ELR (cell line): ENCODE results near the gene MEP1A.

Experiments
- DNase-seq: peaks from one replicate; pipeline ENCODE4 v3.0.0-alpha.2; 2015; ENCODE audit warnings: low read depth

The MEP1A gene

DNA sequence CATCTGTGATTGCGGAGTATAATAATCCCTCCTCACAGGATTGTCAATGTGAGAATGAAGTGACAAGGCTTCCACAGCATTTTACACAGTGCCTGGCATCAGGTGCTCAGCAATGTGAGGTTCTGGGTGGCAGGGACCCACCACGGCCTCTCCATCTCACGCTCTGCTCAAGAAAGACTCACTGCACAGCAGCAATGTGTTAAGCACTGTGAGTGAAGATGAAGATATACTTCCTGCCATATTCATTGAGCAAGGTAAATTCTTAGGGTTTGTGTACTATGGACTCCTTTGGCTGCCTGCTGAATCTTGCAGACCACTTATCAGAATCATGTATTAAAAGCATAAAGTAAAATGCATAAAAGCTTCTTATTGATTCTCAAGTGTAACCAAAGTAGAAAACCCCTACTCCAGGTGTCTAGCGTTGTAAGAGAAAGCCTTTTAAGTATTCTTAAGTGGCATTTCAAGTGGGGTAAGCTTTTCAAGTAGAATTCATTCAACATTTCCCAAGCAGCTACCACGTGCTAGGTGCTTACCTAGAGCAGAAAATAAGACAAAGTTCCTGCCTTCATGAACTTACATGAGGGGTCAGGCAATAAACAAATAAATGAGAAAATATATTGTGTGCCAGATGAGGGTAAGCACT lies 17.0 kb upstream of the MEP1A start:
- no peak for DNase-seq

GRCh38 chr6:46777476-46778346 lies 15.5 kb upstream of the MEP1A start:
- DNase-seq = no peak

DNA sequence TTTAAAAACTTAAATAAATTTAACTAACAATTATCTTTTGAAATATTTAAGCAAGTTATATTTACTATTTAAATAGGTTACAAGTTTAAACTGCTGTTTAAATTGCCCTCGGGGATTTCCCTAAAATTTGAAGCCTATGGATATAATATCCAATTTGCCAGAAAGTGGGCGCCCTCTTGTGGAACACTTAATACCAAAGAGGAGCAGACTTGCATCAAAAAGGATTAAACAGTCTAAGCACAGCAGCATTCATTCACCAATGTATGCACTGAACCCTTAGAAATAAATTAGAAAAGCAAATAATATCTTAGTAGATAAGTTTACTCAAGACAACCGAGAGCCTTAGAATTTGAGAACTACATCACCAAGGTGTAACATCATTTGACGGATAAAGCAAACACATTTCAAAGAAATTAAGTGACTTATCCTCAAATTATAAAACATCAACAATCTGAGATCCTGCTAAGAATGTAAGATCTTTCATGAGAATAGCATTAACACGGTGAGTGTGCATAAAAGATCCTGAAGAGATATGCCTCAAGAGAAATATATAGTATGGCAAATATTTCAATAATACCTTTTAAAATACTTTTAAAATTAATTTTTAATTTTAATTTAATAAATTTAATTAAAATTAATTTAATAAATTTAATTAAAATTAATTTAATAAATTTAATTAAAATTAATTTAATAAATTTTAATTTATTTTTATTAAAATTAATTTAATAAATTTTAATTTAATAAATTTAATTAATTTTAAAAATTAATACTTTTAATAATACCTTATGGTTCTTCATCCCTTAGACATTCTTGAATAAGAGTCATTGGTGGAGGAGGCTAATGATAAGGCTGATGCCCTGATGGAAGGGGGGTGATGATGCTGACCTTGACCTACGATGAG lies 11.5 kb upstream of the MEP1A start:
- DNase-seq = peak; percentile 80

DNA sequence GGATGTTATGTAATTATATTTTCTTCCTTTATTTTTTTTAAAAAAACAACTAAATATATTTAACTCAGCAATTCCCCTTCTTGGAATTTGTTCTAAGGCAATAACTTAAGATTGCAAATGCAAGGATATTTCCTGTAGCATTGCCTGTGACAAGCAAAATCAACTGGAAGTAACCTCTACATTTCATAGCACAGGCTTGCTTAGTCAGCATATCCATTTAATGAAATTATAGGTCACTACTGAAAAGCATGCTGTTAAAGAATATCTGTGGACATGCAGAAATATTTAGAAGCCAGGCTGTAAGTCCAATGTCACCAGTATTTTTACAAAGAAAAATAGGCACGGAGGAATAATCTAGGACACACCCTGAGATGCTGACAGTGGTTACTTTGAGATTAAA lies 8.7 kb upstream of the MEP1A start:
- no peak for DNase-seq

- DNase-seq = no peak
Observed at GRCh38 chr6:46787871-46788540, 5.2 kb upstream of the MEP1A start.

- DNase-seq = peak; percentile 27
Observed at GRCh38 chr6:46788791-46789190, 4.4 kb upstream of the MEP1A start.

DNA sequence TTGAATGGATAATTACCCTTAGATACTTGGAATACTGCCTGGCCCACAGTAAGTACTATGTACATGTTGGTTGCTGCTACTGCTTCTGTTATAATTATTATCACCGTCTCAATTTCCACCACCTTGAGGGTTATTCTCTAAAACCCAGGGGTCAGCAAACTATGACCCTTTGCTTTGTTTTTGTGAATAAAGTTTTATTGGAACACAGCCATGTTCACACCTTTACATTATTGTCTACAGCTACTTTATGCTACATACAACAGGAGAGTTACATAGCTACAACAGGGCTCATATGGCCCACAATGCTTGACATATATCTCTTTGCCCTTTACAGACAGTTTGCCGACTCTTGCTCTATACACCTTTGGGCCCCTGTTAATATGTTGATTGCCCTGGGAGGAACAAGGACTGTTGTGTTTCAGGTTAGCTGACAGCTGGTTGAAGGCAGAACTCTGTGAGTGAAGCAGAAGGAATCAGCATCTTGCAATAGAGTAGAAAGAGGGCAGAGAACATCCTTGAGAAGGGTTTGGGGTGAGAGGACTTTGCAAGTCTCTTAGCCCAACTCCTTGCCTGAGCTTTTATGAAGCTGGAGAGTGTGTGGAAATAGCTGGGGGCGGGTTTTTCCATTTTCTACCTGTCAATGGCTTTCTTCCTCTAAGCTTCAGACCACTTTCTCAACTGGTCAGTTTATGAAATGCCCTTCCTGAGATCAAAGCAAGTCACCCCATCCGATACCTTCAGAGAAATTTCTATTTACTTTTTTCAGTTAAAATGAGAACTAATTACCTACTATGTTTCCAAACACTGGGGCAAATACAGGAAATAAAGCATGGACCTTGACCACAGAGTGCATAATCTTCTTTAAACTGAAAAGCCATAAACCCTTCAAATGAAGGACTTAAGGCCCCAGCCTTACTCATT lies 3.5 kb upstream of the MEP1A start:
- no peak for DNase-seq

DNA sequence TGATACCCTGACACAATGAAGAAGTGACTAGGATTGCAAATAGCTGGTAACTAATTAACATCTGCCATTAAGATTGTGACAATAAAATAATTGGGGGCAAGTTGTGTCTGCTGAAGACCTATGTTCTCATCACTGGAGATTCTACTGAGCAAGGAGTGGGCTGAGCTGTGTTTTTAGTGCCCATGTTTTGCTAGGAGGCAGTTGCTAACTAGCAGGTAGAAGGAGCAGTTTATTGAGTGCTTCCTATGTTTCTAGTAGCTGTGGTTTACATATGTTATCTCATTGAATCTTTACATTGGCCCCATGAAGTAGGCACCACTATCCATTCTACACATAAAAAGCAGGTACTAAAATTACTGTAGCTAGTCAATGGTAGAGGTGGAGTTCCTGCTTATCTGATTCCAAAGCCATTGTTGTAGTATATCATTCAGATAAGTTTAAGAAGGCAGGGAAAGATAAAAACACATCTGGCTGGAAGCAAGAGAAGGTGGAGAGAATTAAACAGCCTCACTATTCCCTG lies 2.8 kb upstream of the MEP1A start:
- DNase-seq = no peak

GRCh38 chr6:46792635-46793034 lies 554 bp upstream of the MEP1A start:
- DNase-seq = no peak

DNA sequence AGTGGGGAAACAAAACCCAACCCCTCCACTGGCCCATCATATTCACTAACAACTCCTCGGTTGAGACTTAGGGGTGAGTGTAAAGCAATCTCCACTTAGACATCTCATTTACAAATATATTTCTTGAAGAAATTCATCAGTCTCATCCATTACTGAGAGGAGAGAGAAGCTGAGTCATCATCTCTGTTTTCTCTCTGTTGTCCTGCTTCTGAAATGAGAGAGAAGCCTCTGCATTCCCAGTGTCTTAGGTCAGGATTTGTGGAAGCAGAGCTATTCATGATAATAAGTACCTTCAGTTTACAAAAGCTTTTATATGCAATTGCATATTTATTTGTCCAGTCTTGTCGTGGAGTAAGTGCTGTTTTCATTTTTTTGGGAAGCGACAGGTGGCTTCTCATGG lies 879 bp downstream of the MEP1A start:
- peak; percentile 46 for DNase-seq

DNA sequence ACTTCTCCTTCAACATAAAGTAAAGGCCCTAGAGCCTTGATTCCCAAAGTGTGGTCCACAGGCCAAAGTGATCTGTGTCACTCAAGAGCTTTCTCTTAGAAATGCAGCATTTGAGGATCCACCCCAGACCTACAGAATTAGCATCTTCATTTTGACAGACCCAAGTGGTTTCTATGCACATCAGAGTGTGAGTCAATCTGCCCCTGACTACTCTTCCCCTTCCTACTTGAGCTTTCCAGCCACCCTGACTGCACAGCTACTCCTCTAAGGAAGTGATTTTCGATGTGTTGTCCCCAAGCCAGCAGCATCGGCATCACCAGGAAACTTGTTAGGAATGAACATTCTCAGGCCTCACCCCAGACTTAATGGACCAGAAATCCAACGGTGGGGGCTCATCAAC lies 2.6 kb downstream of the MEP1A start:
- DNase-seq = no peak

DNA sequence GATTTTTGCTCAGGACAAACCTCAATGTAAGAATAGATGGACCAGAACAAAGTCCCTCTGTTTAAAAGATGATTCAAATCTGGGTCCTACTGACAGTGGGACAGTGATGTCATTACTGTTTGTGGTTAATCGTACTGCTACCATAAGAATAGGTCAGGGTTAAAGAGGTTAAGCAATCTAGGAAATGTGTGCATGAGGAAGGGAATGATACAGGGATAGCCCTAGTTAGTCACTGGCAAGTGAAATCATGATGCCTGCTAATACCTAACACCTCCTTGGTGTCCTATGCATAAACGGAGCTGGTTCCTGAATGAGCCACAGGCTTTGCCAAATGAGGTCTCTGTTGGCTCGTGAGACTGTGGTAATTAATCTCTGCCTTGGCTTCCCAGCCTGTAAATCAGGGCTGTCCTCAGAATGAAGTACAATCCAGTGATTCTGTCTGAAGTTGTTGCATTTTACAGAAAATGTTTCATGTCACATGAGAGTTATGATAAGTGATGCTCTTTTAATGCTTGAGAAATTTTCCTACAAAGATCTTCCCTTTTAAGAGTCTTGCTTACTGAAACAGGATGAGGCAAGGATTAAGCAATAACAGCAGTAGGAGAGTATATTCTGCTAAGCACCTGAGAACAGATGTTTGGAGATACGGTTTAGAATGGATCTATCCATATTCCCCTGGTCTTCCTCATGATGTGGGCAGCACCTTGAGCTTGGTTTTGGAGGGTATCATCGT lies 3.8 kb downstream of the MEP1A start:
- peak; percentile 52 for DNase-seq

DNA sequence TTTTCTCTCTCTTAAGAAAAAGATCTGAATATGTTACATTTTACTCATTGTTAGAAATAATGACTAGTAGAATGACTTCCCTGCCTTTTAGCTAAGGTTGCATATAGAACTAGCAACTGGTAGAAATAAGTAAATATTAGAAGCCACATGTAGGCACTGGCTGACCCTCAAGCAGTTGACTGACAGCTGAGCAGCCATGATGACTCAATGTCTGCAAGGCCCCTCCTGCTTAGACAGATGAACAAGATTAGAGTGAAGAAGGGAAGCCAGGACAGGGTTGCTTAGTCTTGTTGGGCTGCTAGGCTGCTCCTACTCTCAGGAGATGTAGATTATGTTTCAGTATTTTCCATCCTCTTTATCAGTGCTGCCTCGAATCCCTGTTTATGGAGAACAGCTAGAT lies 6.5 kb downstream of the MEP1A start:
- no peak for DNase-seq

GRCh38 chr6:46808806-46809205 lies 15.6 kb downstream of the MEP1A start:
- no peak for DNase-seq

DNA sequence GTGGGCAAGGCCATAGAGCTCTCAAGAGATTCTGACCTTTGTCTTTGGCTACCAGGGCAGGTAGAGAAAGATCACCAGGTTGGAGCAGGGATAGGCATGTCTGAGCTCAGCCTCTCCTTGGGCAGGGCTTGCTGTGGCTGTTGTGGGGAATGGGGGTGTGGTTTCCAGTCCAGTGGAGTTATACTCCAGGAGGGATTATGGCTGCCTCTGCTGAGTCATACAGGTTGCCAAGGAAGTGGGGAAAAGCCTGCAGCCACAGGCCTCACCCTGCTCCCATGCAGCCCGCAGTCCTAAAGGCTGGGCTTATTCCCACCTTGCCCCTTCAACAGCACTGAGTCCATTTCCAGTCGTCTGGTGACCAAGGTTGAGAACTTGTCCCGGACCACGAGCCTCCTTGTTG lies 21.9 kb downstream of the MEP1A start:
- peak; percentile 29 for DNase-seq

DNA sequence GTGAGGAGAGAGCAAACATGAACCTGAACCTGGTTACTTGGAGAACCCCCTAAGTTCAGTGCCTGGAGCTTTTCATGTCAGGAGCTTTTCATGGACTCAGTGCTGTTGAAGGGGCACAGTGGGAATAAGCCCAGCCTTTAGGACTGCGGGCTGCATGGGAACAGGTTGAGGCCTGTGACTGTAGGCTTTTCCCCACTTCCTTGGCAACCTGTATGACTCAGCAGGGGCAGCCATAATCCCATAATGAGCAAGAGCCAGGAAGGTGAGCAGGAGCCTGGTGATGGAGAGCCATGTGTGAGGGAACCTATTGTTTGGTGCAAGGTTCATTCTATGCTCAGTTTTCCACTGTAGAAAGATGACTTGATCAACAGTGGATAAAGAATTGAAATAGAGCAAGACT lies 23.4 kb downstream of the MEP1A start:
- DNase-seq = no peak

DNA sequence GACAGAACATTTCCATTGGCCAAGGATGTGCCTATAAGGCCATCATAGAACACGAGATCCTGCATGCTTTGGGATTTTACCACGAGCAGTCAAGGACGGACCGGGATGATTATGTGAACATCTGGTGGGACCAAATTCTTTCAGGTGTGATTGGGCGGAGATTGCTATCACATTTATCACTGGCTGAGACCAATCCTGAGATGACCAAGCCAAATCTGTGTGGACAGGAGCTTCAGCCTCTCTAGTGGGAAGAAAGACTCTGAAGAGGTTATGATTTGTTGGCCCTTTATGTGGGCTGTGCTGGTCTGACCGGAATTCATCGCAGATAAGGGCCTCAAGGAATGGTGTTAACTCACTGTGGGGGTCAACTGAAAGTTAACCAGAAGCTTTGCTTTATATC lies 26.4 kb downstream of the MEP1A start:
- no peak for DNase-seq

GRCh38 chr6:46821458-46821881 lies 28.3 kb downstream of the MEP1A start:
- no peak for DNase-seq

GRCh38 chr6:46828939-46829338 lies 35.8 kb downstream of the MEP1A start:
- DNase-seq = no peak

DNA sequence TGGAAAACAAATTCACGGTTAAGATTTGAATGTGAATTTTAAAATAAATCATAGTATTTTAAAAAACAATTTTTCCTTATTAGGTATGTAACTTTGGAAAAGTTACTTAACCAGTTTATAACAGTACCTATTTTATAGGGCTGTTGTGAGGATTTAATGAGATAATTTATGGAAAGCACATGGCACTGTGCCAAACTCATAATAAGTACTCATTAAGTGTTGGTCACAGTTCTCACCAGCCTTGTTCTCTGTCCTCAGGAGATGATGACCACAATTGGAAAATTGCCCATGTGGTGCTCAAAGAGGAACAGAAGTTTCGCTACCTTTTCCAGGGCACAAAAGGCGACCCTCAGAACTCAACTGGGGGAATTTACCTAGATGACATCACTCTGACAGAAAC lies 39.6 kb downstream of the MEP1A start:
- no peak for DNase-seq
